Activated naive CD4-positive, alpha-beta T cell (primary cell): ENCODE results near the gene CMPK2.

Source experiments
- DNase-seq, 4 experiments: peaks; one replicate each; lab custom pipeline; 2025; lab: John Stamatoyannopoulos, UW

Gene CMPK2

DNA sequence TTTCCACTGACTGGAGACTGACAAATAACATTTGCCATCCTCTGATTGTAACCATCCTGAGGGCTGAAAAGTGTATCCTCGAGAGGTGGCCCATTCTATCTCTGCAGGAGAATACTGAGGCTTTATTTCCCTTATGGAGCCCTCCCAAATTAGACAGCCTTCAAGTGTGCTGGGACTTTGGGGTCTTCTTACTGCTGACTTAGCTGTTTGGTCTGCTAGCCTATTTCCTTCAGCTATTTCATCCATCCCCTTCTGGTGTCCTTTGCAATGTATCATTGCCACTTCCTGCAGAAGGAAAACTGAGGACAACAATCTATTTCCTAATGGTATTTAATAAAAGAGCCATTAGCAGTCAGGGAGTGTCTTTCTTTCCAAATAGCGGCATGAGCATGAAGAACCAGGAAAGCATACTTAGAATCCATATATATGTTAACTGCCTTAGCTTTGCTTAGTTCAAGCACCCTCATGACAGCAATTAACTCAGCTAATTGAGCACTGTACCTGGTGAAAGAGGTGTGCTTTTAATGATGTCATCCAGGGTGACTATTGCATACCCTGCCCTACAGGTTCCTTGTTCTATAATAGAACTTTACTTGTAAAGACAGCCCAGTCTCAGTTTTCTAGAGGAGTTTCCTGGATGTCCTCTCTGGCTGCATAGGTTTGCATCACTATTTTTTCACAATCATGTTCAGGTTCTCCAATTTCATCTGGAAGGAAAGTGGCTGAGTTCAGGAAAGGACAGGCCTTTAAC is 24.0 kb downstream of the CMPK2 start:
- no peak for DNase-seq

GRCh38 chr2:6838673-6839319 is 26.9 kb downstream of the CMPK2 start:
- no peak for DNase-seq

DNA sequence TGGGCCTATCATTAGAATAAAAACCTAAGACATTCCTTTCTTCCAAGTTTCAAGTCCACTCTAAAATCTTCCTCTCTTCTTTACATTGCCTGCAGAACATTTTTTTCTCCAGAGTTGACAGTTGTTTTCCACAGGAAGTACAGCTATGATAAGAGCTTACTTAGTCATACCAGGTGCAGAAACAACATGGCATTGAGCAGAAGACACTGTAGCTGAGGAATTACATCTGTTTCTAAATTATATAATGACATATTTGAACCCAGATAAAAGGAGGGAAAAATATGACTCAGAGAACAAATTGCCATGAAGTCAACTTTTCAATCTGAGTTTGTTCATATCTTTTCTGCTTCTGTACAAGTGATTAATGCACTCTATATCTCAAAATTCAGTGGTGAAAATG is 30.2 kb downstream of the CMPK2 start:
- no peak for DNase-seq

- no peak for DNase-seq
These were observed 31.5 kb downstream of the CMPK2 start for GRCh38 chr2:6834163-6834562.

- DNase-seq = no peak
These were observed 32.5 kb downstream of the CMPK2 start for GRCh38 chr2:6833300-6833604.

DNA sequence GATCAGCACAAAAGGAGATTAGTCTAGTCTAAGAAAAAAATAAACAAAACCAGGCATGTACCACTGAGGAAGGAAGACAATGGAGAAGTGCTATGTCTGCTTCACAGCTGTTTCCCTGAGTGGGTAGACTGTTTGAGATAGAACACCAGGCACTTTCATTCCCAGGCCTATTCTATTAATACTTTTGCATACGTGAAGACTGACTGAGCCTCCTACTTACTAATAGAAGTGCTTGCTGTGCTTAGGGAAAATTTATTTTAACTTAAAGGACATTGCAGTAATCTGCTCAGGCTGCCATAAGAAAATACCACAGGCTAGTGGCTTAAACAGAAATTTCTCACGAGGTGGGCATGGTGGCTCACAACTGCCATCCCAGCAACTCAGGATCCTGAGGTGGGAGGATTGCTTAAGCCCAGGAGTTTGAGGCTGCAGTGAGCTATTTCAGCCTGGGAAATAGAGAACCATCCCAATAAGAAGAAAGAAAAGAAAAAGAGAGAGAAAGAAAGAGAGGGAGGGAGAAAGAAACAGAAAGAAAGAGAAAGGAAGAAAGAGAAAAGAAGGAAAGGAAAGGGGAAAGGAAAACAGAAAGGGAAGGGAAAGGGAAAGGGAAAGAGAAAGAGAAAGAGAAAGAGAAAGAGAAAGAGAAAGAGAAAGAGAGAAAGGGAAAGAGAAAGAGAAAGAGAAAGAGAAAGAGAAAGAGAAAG is 33.0 kb downstream of the CMPK2 start:
- DNase-seq = no peak

GRCh38 chr2:6831229-6831628 is 34.5 kb downstream of the CMPK2 start:
- no peak for DNase-seq

- no peak for DNase-seq
These were observed 37.5 kb downstream of the CMPK2 start for GRCh38 chr2:6828299-6828584.

GRCh38 chr2:6827566-6828298 is 38.0 kb downstream of the CMPK2 start:
- no peak for DNase-seq

GRCh38 chr2:6826081-6826913 is 39.4 kb downstream of the CMPK2 start:
- DNase-seq = peak in 2 of 4 experiments; percentile 3 to 20

DNA sequence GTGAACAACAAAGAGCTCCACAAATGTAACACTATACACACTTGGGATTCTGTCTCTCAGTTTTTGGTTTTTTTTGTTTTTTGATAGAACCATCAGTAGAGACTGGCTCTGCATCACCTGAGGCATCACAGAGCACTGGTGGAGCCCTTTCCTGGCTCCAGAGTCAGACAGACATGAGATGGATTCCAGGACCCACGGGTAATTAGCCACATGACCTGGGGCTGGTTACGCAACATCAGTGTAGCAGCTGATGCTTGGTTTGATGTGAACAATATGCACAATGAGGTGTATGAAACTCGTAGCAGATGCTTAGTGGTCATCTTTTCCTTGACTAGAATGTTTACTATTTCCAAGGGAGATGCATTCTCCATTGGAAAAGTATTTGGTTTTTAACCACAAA is 40.7 kb downstream of the CMPK2 start:
- no peak for DNase-seq

GRCh38 chr2:6823111-6823510 is 42.6 kb downstream of the CMPK2 start:
- DNase-seq = no peak

GRCh38 chr2:6822406-6822805 is 43.3 kb downstream of the CMPK2 start:
- DNase-seq = no peak

DNA sequence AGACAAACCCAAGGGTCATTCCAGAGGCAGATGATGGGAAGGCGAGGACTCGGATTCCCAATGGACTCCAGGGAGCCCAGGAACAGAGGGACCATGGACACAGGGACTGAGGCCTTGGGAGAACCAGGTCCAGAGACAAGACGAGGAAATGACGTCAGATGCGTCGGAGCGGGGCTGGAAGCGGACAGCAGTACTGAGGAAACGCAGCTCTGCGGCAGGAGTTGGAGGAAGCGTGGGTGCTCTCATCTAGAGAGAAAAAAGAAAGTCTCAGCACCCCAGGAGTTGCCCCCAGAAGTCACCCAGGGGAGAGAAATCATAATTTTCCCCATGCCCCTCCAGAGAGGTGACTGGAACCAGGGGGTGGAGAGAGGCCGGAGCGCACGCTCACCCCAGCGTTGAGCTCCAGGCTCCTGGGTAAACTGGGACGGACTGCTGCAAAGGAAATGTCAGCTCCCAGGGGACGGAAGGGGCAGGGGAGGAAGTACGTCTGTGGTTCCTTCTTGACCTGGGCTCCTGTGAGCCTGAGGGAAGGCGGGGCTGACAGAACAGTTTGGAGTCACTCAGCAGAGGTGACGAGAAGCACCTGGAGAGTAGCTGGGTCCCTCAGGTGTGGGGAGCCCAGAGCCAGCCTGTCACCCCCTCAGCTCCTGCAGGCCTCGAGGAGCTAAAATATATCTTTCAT is 44.7 kb downstream of the CMPK2 start:
- no peak for DNase-seq

GRCh38 chr2:6820236-6820635 is 45.5 kb downstream of the CMPK2 start:
- no peak for DNase-seq

DNA sequence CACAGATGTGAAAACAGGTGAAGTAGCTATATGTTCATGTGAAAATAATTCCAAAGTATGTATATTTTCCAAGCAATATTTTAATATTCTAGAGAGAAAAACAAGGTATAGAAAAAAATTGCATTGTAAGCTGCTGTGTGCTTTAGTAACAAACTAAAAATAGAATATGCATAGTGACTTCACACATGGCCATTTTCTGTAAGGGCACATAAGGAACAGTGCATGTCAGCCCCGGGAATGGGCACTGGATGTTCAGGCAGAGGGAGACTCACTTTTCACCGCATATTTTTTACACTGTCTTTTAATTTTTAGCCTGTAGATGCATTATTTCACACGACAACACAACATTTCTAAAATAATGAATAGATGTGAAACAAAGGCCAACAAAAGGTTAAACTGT is 46.0 kb downstream of the CMPK2 start:
- no peak for DNase-seq

DNA sequence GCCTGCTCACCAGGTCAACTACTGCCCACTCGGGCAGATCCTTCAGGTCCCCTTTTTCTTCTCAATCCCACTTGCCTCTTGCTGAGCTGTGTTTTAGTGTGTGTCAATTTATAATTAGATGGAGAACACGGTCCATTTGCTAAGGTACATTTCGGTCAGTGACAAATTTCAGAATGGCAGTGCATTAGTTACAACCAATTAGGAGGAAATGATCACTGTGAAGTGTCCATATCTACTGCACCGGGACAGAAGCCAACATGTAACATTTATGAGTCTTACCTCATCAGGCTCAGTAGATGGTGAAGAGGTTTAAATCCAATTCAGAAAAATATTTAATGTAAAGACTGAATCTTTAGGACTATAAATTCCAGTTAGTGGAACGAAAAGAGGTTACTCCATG is 47.7 kb downstream of the CMPK2 start:
- DNase-seq = no peak

DNA sequence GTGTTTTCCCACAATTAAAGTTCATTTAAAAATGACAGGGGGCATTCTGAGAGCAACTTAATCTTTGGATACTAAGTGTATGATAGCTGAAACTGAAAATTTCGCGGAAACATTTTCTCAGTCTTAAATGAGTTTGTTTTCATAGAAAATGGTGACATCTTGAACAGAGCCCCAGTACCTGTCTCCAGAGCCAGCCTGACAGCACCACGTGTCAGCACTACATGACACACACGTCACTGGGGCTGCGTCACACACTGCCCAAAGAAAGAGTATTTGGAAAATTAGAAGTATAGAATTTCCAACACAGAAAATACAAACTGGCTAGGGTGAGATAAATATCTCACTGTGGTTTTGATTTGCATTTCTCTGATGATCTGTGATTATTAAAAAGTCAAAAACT is 50.8 kb downstream of the CMPK2 start:
- DNase-seq = no peak

DNA sequence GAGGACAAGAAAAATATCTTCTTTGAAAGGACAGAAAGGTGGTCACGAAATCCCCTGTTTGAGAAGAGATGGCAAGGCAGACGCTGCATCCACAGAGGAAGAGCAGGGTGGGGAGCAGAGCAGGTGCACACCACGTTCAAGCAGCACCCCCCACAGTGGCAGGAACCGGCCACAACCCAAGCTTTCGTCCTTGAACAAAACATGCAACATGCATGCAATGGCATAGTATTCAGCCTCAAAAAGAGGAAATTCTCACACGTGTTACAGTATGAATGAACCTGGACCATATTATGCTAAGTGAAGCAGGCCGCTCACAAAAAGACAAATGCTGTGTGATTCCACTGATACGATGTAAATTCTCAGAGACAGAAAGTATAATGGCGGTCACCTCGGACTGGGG is 51.4 kb downstream of the CMPK2 start:
- DNase-seq = no peak

GRCh38 chr2:6813573-6813972 is 52.1 kb downstream of the CMPK2 start:
- no peak for DNase-seq

- DNase-seq = no peak
These were observed 52.7 kb downstream of the CMPK2 start for GRCh38 chr2:6812857-6813530.
